ENCODE measurements around the gene SPCS3. TPM values are rescaled to one million over a fixed set of nuclear protein-coding genes. Genes with fewer than 3 reads are reported as not detected.
"Not testable (repeated sequence)": the region's sequence is repeated elsewhere in the genome, so short reads cannot be mapped to it uniquely, and the experiment has no call there.

SPCS3 gene
- total RNA-seq, 2 donors from 2014 or later = 79.1 to 87.2 TPM

- H3K4me3 ChIP-seq = no peak overlapping the region
- ATAC-seq (no peak), DNase-seq (no peak)
- H3K4me1 ChIP-seq = no peaks in the 10 kb centered on the region
- no peaks in the 10 kb centered on the region for H3K36me3 ChIP-seq (replicated peaks in 1 of 2; ENCODE audit: insufficient read depth in 1 of 2, low read depth in 2 of 2)
- H3K9me3 ChIP-seq = no peaks in the 10 kb centered on the region
- no peak overlapping the region for H3K27ac ChIP-seq
- no peaks in the 10 kb centered on the region for H3K27me3 ChIP-seq
- TF ChIP-seq CTCF (IDR thresholded peaks at IDR 0.05) (no peak), POLR2A (IDR thresholded peaks at IDR 0.05) (no peak)
- 52 to 74% methylated on average over 1 of the region's 1 CpG for WGBS, 2 donors
- intact Hi-C loops (cut with DNase I) = no loop called here
These were observed 26.1 kb upstream of the SPCS3 start for GRCh38 chr4:176293660-176294059.

- WGBS, 2 donors = 46 to 65% methylated on average over 5 of the region's 5 CpGs
- H3K27me3 ChIP-seq; H3K9me3 ChIP-seq; H3K4me3 ChIP-seq; ATAC-seq; intact Hi-C loops (cut with DNase I); H3K36me3 ChIP-seq (replicated peaks in 1 of 2; ENCODE audit: insufficient read depth in 1 of 2, low read depth in 2 of 2); DNase-seq; H3K27ac ChIP-seq; H3K4me1 ChIP-seq: not testable (repeated sequence)
These were observed 23.9 kb upstream of the SPCS3 start for GRCh38 chr4:176295907-176296306.

DNA sequence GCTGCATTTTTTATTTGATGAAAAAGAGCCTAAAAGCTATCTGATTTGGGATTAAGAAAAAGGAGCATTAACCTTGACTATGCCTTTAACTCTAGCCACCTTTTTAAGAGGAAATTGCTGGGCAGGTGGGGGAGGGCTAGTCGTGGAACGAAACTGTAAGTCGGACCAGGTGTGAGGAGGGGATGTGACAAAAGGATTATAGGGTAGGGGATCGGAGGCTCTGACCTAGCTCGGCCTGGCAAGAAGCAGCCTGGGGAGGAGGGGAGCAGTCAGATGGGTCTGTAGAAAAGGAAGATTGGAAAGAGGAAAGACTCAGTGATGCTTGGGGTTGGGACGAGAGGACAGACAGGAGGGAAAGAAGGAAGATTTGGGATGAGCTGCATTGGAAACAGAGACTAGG, 21.1 kb upstream of the SPCS3 start:
- intact Hi-C loops (cut with DNase I) = no loop called here
- Histone ChIP-seq H3K36me3 (replicated peaks in 1 of 2; ENCODE audit: insufficient read depth in 1 of 2, low read depth in 2 of 2) (no peaks in the 10 kb centered on the region), H3K27me3 (no peaks in the 10 kb centered on the region), H3K9me3 (no peaks in the 10 kb centered on the region), H3K4me3 (no peak overlapping the region), H3K27ac (no peak overlapping the region), H3K4me1 (no peaks in the 10 kb centered on the region)
- no peak for TF ChIP-seq POLR2A (IDR thresholded peaks at IDR 0.05)
- TF ChIP-seq CTCF (IDR thresholded peaks at IDR 0.05) = no peak
- WGBS, 2 donors = 55 to 58% methylated on average over 6 of the region's 6 CpGs
- DNase-seq = no peak
- ATAC-seq = no peak

DNA sequence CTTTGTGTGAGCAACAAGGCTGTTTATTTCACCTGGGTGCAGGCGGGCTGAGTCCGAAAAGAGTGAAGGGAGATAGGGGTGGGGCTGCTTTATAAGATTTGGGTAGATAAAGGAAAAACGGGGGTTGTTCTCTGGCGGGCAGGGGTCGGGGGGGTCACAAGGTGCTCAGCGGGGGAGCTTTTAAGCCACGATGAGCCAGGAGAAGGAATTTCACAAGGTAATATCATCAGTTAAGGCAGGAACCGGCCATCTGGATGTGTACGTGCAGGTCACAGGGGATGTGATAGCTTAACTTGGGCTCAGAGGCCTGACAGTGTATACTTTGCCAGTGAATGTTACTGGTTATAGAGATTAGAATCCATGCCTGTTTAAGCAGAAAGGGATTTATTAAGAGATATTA, 19.7 kb upstream of the SPCS3 start:
- Histone ChIP-seq H3K9me3 (no peaks in the 10 kb centered on the region), H3K4me1 (no peaks in the 10 kb centered on the region), H3K4me3 (no peak overlapping the region), H3K36me3 (replicated peaks in 1 of 2; ENCODE audit: insufficient read depth in 1 of 2, low read depth in 2 of 2) (no peaks in the 10 kb centered on the region), H3K27me3 (no peaks in the 10 kb centered on the region), H3K27ac (no peak overlapping the region)
- 66 to 70% methylated on average over 7 to 9 of the region's 9 CpGs for WGBS, 2 donors
- no peak for TF ChIP-seq CTCF (IDR thresholded peaks at IDR 0.05)
- no peak for TF ChIP-seq POLR2A (IDR thresholded peaks at IDR 0.05)
- ATAC-seq (no peak), DNase-seq (no peak)
- intact Hi-C loops (cut with DNase I) = no loop called here

DNA sequence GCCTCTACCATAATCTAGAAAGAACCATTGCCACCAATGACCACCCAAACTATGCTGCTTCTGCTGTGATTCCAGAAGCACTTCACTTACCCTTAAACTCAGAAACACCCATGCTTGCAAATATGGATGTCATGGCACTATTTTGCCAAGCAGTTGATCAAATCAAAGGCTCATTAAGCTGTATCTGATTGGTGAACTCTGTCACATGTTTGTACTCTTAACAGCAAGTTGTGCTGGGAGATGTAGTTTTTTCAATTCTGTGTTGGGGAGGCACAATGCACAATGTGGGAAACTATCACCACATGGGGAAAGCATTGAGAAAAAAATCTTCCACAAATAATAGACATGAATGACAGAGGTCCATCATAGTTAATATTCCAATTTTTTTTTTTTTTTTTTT, 19.2 kb upstream of the SPCS3 start:
- no peak overlapping the region for H3K27ac ChIP-seq
- no peaks in the 10 kb centered on the region for H3K27me3 ChIP-seq
- ATAC-seq (no peak), DNase-seq (no peak)
- TF ChIP-seq POLR2A (IDR thresholded peaks at IDR 0.05) (no peak), CTCF (IDR thresholded peaks at IDR 0.05) (no peak)
- no peak overlapping the region for H3K4me3 ChIP-seq
- no peaks in the 10 kb centered on the region for H3K4me1 ChIP-seq
- intact Hi-C loops (cut with DNase I) = no loop called here
- no peaks in the 10 kb centered on the region for H3K9me3 ChIP-seq
- H3K36me3 ChIP-seq (replicated peaks in 1 of 2; ENCODE audit: insufficient read depth in 1 of 2, low read depth in 2 of 2) = no peaks in the 10 kb centered on the region
